Astrocyte of the cerebellum (primary cell): ENCODE results near the gene PRUNE1.

ENCODE experiments used
- DNase-seq: peaks from one replicate; pipeline ENCODE4 v3.0.0-alpha.2; 2011; ENCODE audit warnings: low read depth
- H3K4me3 ChIP-seq: 2 replicates; pipeline ENCODE4 v1.5.1; 2011; ENCODE audit warnings: mild to moderate bottlenecking, low read depth, low read length, moderate library complexity
- in situ Hi-C: cut with HindIII; loops from 2 replicates; pipeline ENCODE4 v1.10.0; 2017; ENCODE audit warnings: low sequenced_read_pairs
- TF ChIP-seq, protein P1 (sequence below): IDR thresholded peaks from 2 replicates; pipeline ENCODE4 v1.5.1; 2012; ENCODE audit warnings: low read length, low read depth, moderate library complexity, mild to moderate bottlenecking; ENCODE audit errors: missing control alignments

The PRUNE1 gene

DNA sequence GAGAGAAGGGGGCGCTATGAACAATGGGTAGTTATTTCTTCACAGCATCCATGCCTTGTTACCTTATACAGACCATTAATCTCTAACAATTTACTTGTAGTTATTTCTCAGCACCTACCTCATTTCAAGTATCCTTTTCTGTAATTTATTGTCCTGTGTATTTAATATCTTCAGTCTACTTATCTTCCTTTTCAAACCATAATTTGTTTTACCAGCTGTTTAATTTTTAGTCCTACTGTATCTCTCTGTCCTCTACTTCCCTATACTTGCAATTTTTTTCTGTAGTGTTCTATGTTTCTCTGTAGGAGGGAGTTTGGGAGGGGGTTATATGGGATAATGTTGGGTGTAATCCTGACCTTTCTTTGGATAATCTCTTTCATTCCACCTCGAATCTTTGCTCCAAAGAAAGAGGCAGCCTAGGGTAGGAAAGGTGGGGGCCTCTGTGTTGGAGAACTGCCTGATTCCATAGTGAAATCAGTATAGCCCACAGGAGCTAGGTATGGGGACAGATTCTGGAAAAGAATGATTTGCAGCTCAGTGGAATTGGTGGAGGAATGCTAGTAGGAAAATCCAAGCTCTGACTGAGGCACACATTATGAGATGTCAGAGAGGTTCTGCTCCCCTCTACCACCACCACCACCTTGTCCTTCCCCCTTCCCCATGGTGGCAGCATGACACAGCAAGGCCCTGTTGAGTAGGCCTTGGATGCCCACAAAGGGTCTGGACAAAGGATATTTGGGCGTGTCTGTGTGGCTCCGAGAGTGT lies 52.6 kb downstream of the PRUNE1 start:
- DNase-seq, result no peak
- H3K4me3 ChIP-seq, result peak overlapping the region; percentile 94
- in situ Hi-C loops, result no loop called here
- TF ChIP-seq, protein P1, sequence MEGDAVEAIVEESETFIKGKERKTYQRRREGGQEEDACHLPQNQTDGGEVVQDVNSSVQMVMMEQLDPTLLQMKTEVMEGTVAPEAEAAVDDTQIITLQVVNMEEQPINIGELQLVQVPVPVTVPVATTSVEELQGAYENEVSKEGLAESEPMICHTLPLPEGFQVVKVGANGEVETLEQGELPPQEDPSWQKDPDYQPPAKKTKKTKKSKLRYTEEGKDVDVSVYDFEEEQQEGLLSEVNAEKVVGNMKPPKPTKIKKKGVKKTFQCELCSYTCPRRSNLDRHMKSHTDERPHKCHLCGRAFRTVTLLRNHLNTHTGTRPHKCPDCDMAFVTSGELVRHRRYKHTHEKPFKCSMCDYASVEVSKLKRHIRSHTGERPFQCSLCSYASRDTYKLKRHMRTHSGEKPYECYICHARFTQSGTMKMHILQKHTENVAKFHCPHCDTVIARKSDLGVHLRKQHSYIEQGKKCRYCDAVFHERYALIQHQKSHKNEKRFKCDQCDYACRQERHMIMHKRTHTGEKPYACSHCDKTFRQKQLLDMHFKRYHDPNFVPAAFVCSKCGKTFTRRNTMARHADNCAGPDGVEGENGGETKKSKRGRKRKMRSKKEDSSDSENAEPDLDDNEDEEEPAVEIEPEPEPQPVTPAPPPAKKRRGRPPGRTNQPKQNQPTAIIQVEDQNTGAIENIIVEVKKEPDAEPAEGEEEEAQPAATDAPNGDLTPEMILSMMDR, result no peak

DNA sequence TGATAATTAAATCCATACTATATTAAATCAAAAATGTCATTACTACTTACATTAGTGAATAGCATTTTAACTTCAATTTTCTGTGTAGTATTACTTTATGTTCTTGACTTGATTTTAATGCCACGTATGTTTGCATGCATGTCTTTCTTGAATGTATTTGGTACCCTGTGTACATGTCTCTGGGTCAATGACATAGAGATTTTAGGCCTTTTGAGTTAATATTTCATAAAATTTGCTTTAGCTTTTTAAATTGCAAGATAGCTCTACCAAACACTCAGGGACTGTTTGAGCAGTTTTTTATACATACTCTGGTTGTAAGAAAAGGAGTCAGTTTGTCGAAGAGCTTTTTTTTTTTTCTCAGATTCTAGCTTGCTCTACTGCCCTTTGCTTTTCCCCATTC lies 53.5 kb downstream of the PRUNE1 start:
- H3K4me3 ChIP-seq, result peak overlapping the region; percentile 94
- in situ Hi-C loops, result no loop called here
- no peak for DNase-seq
- TF ChIP-seq, protein P1, result no peak

DNA sequence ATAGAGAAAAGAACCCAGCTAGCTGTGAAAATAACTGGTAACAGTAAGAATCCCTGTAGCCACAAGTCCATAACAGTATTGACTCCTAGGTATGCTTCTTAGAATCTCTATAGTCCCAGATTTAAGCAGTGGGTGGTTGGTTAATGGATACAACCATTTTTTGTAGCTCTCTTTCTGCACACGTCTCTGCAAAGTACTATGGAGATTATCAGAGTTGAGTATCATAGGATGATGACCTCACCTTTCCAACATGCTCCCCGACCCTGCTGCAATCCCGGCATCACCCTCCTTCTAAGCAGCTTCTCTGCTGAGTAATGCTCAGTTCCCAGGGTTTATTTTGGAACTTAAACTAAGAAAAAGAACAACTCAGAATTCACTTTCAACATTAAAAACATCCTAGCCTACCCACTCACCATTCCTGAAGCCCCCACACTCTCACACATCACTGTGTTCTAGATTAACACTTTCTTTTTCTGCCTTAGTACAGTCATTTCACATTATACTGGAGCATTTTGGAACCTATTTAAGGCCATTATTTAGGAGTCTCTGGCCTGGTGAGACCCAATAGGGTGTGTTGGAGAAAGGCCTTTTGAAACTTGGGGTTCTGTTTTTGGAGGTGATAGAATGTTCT lies 54.6 kb downstream of the PRUNE1 start:
- TF ChIP-seq, protein P1, result no peak
- no peak for DNase-seq
- no peak overlapping the region for H3K4me3 ChIP-seq
- in situ Hi-C loops, result no loop called here

DNA sequence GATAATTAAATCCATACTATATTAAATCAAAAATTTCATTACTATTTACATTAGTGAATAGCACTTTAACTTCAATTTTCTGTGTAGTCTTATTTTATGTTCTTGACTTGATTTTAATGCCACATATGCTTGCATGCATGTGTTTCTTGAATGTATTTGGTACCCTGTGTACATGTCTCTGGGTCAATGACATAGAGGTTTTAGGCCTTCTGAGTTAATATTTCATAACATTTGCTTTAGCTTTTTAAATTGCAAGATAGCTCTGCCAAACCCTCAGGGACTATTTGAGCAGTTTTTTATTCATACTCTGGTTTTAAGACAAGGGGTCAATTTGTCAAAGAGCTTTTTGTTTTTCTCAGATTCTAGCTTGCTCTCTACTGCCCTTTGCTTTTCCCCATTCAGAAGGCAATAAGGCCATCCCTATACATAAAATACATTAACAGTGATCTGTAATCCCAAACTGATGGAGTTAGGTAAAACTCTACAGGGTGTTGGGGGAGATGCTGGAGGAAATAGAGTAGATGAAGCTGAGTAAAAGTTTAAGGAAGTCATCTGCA lies 56.9 kb downstream of the PRUNE1 start:
- H3K4me3 ChIP-seq, result no peak overlapping the region
- TF ChIP-seq, protein P1, result no peak
- in situ Hi-C loops, result no loop called here
- no peak for DNase-seq

DNA sequence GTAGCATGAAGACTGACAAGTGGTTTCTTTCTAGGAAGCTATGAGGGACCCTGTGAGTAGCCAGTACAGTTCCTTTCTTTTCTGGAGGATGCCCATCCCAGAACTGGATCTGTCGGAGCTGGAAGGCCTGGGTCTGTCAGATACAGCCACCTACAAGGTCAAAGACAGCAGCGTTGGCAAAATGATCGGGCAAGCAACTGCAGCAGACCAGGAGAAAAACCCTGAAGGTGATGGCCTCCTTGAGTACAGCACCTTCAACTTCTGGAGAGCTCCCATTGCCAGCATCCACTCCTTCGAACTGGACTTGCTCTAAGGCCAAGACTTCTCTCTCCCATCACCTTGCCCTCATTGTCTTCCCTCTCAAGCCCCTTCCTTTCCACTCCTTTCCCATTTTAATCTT lies 58.9 kb downstream of the PRUNE1 start:
- no peak for DNase-seq
- no peak overlapping the region for H3K4me3 ChIP-seq
- in situ Hi-C loops, result no loop called here
- TF ChIP-seq, protein P1, result no peak

DNA sequence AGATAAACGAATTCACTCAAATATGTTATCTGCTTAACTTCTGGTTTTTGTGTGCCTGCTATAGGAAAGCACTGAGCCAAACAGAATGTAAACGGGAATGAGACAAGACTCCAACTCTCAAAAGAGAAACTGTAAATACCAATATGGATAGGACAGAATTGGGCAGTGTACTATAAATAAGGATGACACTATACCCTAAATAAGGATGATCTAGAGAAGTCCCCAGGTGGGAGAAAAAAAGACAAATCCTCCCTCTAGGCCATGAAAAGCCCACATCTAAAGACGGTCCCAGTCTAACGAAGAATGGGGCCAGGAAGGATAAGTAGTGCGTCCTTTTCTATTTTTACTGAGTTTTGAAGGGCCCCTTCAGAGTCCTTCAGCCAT lies 60.8 kb downstream of the PRUNE1 start:
- in situ Hi-C loops, result no loop called here
- DNase-seq, result no peak
- no peak overlapping the region for H3K4me3 ChIP-seq
- TF ChIP-seq, protein P1, result no peak
